HFF-Myc (cell line): ENCODE data around the gene NPPA.

Experiments used
- DNase-seq: peaks from one replicate; pipeline ENCODE4 v3.0.0-alpha.2; 2011; ENCODE audit warnings: low read depth; ENCODE audit errors: extremely low read depth
- H3K4me3 ChIP-seq: replicated peaks from 2 replicates; pipeline ENCODE4 v1.5.1; 2011; ENCODE audit warnings: low read depth, mild to moderate bottlenecking, control low read depth, low read length
- TF ChIP-seq, protein P1 (sequence below): IDR thresholded peaks from 2 replicates; pipeline ENCODE4 v1.5.1; 2012; ENCODE audit warnings: mild to moderate bottlenecking, low read depth, low read length, control low read depth; ENCODE audit errors: missing control alignments

NPPA gene

DNA sequence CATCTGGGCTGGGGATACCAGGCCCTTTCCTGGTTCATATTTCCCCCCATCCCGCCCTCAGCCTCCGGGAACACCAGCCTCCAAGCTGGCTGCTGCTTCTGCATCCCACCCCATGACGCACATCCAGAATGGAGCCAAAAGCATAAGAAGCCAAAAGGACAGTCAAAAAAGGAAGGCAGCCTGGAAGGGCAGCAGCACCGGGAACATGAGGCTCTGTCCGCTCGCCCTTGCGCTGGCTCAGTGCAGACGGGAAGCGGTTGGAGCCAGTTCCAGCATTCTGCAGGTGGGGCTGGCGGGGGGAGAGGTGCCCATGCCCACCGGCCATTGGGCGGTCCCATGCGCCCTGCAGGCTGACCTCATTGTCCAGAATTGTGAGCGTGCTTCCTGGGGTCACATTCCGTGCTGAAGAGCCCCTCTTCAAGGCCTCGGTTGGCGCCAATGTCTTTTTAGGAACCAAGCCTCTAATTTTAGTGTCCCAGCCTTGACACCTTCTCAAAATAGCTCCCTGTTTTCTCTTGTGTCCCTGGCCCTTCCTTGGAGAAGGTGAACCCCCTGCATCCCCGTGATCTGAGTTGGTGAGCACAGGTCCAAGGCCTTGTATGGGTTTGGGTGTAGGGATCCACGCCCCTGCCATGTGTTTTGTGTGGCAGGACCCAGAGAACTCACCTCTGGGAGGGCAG lies 39.5 kb upstream of the NPPA start:
- TF ChIP-seq, protein P1, sequence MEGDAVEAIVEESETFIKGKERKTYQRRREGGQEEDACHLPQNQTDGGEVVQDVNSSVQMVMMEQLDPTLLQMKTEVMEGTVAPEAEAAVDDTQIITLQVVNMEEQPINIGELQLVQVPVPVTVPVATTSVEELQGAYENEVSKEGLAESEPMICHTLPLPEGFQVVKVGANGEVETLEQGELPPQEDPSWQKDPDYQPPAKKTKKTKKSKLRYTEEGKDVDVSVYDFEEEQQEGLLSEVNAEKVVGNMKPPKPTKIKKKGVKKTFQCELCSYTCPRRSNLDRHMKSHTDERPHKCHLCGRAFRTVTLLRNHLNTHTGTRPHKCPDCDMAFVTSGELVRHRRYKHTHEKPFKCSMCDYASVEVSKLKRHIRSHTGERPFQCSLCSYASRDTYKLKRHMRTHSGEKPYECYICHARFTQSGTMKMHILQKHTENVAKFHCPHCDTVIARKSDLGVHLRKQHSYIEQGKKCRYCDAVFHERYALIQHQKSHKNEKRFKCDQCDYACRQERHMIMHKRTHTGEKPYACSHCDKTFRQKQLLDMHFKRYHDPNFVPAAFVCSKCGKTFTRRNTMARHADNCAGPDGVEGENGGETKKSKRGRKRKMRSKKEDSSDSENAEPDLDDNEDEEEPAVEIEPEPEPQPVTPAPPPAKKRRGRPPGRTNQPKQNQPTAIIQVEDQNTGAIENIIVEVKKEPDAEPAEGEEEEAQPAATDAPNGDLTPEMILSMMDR, result no peak
- H3K4me3 ChIP-seq, result no peak overlapping the region
- DNase-seq, result no peak

DNA sequence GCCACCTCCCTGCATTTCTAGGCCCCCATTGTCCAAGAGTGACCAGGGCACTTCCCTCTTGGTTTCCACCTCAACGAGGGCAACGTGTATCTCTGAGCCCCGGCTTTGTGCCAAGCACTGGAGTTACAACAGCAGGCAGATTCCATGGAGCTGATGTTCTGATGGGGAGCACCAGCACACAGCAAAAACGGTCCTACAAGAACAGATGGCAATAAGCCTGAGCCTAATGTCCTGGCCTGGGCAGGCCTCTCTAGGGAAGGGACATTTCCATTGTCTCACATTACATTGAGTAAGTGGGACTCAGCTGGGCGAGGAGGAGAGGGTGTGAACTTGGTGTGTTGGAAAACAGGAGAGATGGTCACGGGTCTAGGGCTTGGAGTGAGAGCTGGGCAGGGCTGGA lies 38.3 kb upstream of the NPPA start:
- DNase-seq, result no peak
- TF ChIP-seq, protein P1, result no peak
- no peak overlapping the region for H3K4me3 ChIP-seq

DNA sequence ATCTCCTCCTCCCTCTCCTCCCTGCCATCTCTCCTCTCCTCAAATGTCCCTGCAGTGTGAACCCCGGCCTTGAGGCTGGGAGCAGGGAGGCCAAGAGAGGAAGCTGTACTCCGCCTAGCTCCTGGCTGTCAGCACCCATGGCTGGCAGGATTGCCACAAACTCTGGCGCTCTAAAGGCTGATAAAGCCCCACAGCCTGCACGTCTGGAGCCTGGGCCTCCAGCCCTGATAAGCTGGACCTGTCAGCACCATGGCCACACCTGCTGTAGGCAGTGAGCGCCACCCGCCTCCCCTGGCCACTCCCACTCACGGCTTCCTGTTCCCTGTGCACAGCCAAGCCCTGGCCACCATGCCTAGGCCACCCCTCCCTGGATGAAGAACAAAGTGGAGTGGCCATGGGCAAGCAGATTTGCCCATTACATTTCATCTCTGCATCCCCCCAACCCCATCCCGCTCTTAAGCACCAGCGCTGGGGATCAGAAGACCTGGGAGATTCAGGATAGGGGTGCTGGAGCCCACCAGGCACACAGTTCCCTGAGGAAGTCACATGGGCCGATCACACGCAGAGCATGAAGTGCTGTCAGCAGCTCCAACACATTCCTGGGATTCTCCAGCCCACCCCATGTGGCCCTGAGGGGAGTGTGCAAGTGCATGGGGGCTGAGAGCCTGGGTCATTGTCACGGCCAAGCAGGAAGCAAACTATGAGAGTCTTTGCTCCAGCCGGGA lies 35.4 kb upstream of the NPPA start:
- no peak for DNase-seq
- no peak overlapping the region for H3K4me3 ChIP-seq
- TF ChIP-seq, protein P1, result no peak

DNA sequence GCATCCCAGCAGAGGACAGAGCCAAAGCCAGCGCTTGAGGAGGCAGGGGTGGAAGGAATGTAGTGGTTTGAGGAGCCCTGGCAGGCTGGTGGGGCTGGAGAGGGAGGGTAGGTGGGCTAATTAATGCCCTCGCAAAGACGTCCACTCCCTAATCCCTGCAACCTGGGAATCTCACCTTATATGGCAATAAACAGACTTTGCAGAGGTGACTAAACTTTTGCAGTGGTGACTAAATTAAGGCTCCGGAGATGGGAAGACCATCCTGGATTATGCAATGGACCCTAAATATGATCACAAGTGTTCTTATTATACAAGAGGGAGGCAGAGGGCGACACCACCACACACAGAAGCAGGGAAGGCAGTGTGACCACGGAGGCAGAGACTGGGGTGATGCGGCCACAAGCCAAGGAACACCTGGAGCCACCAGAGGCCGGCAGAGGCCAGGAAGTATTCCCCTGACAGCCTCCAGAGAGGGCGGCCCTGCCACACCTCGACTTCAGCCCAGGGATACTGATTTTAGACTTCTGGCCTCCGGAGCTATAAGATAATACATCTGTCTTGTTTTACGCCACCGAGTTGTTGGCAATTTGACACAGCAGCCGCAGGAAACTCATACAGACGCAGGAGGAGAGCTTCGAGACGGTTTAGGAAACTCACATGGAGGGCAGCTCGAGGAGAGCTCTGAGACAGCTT lies 34.3 kb upstream of the NPPA start:
- DNase-seq, result no peak
- H3K4me3 ChIP-seq, result no peak overlapping the region
- TF ChIP-seq, protein P1, result no peak

DNA sequence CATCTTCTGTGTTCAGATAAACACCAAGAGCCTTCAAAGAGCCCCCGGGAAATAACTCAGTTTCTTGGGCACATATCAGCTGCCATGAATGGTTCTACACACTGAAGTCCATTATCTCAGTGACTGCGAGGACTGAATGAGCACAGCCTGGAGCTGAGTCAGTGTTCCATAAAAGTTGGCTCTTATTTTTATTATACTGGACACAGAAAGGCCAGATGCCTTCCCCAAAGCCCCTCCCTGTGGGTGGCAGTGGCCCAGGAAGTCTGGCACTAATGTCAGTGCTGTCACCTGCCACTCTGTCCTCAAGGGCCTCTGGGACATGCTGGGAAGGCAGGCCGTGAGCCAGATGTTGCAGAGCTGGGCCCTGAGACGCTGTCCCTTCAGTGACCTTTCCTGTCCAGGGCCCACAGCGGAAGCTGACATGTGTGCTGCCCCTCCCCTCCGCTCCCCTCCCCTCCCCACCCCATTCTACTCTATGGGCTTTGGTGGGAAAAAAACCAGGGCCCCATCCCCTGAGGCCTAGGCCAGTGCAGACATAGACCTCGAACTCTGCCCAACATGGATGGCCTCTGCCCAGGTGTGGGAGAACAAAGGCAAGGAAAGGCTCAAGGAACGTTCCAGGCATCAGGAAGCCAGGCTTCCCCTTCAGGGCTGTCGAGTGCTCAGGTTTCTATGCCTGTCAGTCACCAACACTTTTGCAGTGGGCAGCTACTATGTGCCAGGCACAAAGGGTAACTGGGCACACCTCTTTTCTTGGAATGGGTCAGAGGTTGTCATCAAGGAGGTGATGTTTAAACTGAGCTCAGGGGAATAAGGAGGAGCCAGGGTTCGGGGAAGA lies 33.5 kb upstream of the NPPA start:
- no peak for DNase-seq
- no peak overlapping the region for H3K4me3 ChIP-seq
- TF ChIP-seq, protein P1, result no peak

DNA sequence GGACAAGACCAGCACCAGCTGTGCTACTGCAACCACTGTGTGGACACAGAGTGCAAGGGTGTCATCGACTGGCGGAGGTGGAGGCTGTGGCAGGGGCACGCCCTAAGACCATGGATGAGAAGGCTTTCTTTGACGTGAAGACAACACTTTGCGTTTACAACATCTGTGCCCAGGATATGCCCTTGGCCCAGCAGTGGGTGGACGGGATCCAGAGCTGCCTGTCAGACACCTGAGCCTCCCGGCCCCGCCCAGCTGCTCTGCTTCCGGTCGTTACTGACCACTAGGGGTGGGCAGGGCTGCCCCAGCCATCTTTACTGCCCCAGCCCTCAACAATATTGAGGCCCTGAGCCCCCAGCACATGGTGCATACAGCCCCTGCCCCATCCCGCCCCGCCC lies 32.6 kb upstream of the NPPA start:
- TF ChIP-seq, protein P1, result no peak
- H3K4me3 ChIP-seq, result no peak overlapping the region
- no peak for DNase-seq
